Neural progenitor cell (in vitro differentiated cells): Measurements from ENCODE around the gene PDAP1. TPM values are rescaled to one million over a fixed set of nuclear protein-coding genes. Genes with fewer than 3 reads are reported as not detected.
"Not testable (repeated sequence)": the region's sequence is repeated elsewhere in the genome, so short reads cannot be mapped to it uniquely, and the experiment has no call there.

Experiments
- DNase-seq: peaks from one replicate; pipeline ENCODE4 v3.0.0-alpha.2; 2016; ENCODE audit warnings: low spot score
- H2AFZ ChIP-seq: fragments of 200-600 bp; sonication (generic); replicated peaks from 2 replicates; pipeline ENCODE4 v1.6.1; 2016; ENCODE audit warnings: antibody characterized with exemption
- H3F3A ChIP-seq: fragments of 200-600 bp; sonication (generic); 2 replicates; pipeline ENCODE4 v1.6.1; 2016; ENCODE audit warnings: antibody characterized with exemption, low read depth
- H3K27ac ChIP-seq: fragments of 200-600 bp; sonication (generic); 2 replicates; pipeline ENCODE4 v1.5.1; 2016; ENCODE audit warnings: mild to moderate bottlenecking
- H3K27me3 ChIP-seq: fragments of 200-600 bp; sonication (generic); 2 replicates; pipeline ENCODE4 v1.6.1; 2016; ENCODE audit warnings: mild to moderate bottlenecking, moderate library complexity
- H3K36me3 ChIP-seq: fragments of 200-600 bp; sonication (generic); 2 replicates; pipeline ENCODE4 v1.5.1; 2016
- H3K4me1 ChIP-seq: fragments of 200-600 bp; sonication (generic); 2 replicates; pipeline ENCODE4 v1.6.1; 2016; ENCODE audit warnings: mixed run types
- H3K4me2 ChIP-seq: fragments of 200-600 bp; sonication (generic); 2 replicates; pipeline ENCODE4 v1.6.1; 2016
- H3K4me3 ChIP-seq: fragments of 200-600 bp; sonication (generic); 2 replicates; pipeline ENCODE4 v1.5.1; 2016
- H3K79me2 ChIP-seq: fragments of 200-600 bp; sonication (generic); 2 replicates; pipeline ENCODE4 v1.6.1; 2016; ENCODE audit warnings: low read depth
- H3K9ac ChIP-seq: fragments of 200-600 bp; sonication (generic); 2 replicates; pipeline ENCODE4 v1.6.1; 2016
- H3K9me3 ChIP-seq: fragments of 200-600 bp; sonication (generic); 2 replicates; pipeline ENCODE4 v1.5.1; 2016; ENCODE audit warnings: low read depth
- H4K20me1 ChIP-seq: fragments of 200-600 bp; sonication (generic); 2 replicates; pipeline ENCODE4 v1.6.1; 2016; ENCODE audit warnings: low read depth
- H3K27ac Mint-ChIP-seq: 3 replicates; pipeline ENCODE4 v1.8.0; 2021; ENCODE audit warnings: mixed read lengths
- H3K27me3 Mint-ChIP-seq: 2 replicates; pipeline ENCODE4 v1.8.0; 2022; ENCODE audit warnings: low read depth, mild to moderate bottlenecking, inconsistent platforms, moderate library complexity, mixed read lengths; ENCODE audit not compliant: insufficient read depth
- H3K36me3 Mint-ChIP-seq: 3 replicates; pipeline ENCODE4 v1.8.0; 2021; ENCODE audit warnings: mixed read lengths
- H3K4me1 Mint-ChIP-seq: 3 replicates; pipeline ENCODE4 v1.8.0; 2021; ENCODE audit warnings: mixed read lengths
- H3K4me3 Mint-ChIP-seq: 3 replicates; pipeline ENCODE4 v1.8.0; 2021; ENCODE audit warnings: mild to moderate bottlenecking, moderate library complexity, mixed read lengths
- H3K9me3 Mint-ChIP-seq: 3 replicates; pipeline ENCODE4 v1.8.0; 2020; ENCODE audit warnings: mixed read lengths
- EZH2 ChIP-seq: fragments of 200-600 bp; sonication (generic); IDR thresholded peaks from 2 replicates; pipeline ENCODE4 v1.6.1; 2017; ENCODE audit warnings: antibody characterized with exemption, mild to moderate bottlenecking, moderate library complexity
- EZH2phosphoT487 ChIP-seq: fragments of 200-600 bp; sonication (generic); IDR thresholded peaks from 2 replicates; pipeline ENCODE4 v1.6.1; 2017; ENCODE audit warnings: antibody characterized with exemption
- total RNA-seq: library from RNA; depleted of rRNA; stranded (reverse); fragments of >200 nt; gene quantifications from 2 replicates; pipeline ENCODE4 v1.2.3, GENCODE V29; 2015; ENCODE audit warnings: low replicate concordance
- TF ChIP-seq, protein P1 (sequence below): fragments of 200-600 bp; sonication (generic); IDR thresholded peaks from 2 replicates; pipeline ENCODE4 v1.5.1; 2017; ENCODE audit warnings: antibody characterized with exemption, mild to moderate bottlenecking

The PDAP1 gene
- total RNA-seq, 1 donor from 2014 or later, result 136 TPM

DNA sequence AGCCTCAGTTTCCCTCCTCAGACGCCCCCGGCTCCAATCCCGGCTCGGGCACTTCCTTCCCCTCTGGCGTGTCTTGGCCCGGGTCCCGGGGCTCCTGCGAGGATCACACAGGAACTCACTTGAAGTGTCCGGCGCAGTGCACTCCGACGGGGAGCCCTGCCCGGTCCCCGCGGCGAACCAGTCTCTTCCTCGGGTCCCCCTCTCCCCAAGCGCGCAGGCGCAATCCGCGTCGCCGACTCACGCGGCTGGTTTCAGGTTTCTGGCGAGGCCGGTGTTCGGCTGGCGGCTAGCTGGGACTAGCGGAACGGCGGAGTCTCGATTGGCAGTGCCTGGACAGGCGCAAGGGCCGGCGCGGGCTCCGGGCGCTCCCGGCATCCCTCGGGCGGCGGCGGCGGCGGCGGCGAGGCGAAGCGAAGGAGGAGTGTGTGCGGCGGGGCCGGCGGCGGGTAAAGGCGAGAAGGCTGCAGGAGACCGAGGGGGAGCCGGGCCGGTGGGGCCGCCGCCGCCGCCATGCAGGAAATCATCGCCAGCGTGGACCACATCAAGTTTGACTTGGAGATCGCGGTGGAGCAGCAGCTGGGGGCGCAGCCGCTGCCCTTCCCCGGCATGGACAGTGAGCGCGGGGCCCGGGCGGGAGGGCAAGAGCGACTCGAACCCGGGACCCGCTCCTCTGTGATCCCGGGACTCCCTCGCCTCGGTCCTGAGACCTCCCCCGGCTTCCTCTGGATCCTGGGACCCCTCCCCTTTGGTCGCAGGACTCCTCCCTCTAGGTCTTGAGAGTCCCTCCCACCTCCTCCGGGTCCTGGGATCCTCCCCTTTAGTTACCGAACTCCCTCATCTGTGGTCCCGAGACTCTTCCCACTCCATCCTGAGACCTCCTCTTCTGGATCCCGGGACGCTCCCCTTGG is 30.4 kb upstream of the PDAP1 start, which contains the start of the genes CPSF4 and PTCD1:
Gene CPSF4 (plus strand): TSS at position 371 of the 908 bp plus-strand sequence. CDS start 140 bp downstream, at position 511.
Gene PTCD1 (minus strand): TSS at position 226 of the 908 bp plus-strand sequence. CDS start 3,556 bp downstream, outside the sequence.
- Mint-ChIP-seq H3K36me3 (peaks cover 14% of the 10 kb centered on the region), H3K9me3 (no peaks in the 10 kb centered on the region), H3K27me3 (peaks cover 10% of the 10 kb centered on the region), H3K27ac (peak within 1 kb of the TSS; percentile 83), H3K4me3 (peak within 1 kb of the TSS; percentile 99), H3K4me1 (peaks cover 20% of the 10 kb centered on the region)
- Histone ChIP-seq H3K4me2 (peak within 1 kb of the TSS; percentile 77), H3K9ac (peak within 1 kb of the TSS; percentile 90), H3K27me3 (no peaks in the 10 kb centered on the region), H3K79me2 (peaks cover 83% of the 10 kb centered on the region), H3K4me3 (peak within 1 kb of the TSS; percentile 90), H3K27ac (peak within 1 kb of the TSS; percentile 86), H3F3A (peaks cover 13% of the 10 kb centered on the region), H4K20me1 (peaks cover 32% of the 10 kb centered on the region), H2AFZ (peak within 1 kb of the TSS; percentile 80), H3K36me3 (peaks cover 6% of the 10 kb centered on the region), H3K4me1 (peaks cover 10% of the 10 kb centered on the region), H3K9me3 (no peaks in the 10 kb centered on the region)
- TF ChIP-seq EZH2phosphoT487 (no peak), EZH2 (no peak)
- TF ChIP-seq, protein P1, sequence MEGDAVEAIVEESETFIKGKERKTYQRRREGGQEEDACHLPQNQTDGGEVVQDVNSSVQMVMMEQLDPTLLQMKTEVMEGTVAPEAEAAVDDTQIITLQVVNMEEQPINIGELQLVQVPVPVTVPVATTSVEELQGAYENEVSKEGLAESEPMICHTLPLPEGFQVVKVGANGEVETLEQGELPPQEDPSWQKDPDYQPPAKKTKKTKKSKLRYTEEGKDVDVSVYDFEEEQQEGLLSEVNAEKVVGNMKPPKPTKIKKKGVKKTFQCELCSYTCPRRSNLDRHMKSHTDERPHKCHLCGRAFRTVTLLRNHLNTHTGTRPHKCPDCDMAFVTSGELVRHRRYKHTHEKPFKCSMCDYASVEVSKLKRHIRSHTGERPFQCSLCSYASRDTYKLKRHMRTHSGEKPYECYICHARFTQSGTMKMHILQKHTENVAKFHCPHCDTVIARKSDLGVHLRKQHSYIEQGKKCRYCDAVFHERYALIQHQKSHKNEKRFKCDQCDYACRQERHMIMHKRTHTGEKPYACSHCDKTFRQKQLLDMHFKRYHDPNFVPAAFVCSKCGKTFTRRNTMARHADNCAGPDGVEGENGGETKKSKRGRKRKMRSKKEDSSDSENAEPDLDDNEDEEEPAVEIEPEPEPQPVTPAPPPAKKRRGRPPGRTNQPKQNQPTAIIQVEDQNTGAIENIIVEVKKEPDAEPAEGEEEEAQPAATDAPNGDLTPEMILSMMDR, result no peak
- peak; percentile 100 for DNase-seq

DNA sequence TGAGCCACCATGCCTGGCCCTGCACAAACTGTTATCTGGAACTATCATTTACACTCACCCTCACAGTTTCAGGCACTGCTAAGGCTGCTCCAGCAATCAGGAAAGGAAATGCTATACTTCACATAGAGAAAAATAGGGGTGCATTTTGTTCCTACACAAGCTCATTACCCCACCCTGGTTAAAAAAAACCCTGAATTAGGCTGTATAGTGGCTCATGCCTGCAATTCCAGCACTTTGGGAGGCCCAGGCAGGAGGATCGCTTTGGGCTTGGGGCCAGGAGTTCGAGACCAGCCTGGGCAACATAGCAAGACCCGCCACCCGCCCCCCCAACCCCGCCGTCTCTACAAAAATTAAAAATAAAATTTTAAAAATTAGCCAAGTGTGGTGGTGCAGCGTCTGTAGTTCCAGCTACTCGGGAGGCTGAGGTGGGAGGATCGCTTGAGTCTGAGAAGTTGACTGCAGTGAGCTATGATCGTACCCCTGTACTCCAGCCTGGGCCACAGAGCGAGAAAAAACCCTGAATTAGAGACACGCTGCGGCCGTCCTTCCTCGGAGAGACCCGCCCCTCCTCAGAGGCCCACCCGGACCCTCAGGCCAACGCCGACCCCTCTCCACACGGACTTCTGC is 29.7 kb upstream of the PDAP1 start:
- H3K27me3 ChIP-seq, result no peaks in the 10 kb centered on the region
- peaks cover 11% of the 10 kb centered on the region for H3F3A ChIP-seq
- peaks cover 10% of the 10 kb centered on the region for H3K4me1 ChIP-seq
- H3K36me3 ChIP-seq, result peaks cover 4% of the 10 kb centered on the region
- Mint-ChIP-seq H3K36me3 (peaks cover 10% of the 10 kb centered on the region), H3K4me3 (peak overlapping the region; percentile 99), H3K9me3 (no peaks in the 10 kb centered on the region), H3K27me3 (peaks cover 10% of the 10 kb centered on the region), H3K4me1 (peaks cover 20% of the 10 kb centered on the region), H3K27ac (no peak overlapping the region)
- peaks cover 75% of the 10 kb centered on the region for H3K79me2 ChIP-seq
- peak overlapping the region; percentile 77 for H3K4me2 ChIP-seq
- TF ChIP-seq EZH2 (no peak), EZH2phosphoT487 (no peak)
- TF ChIP-seq, protein P1, result no peak
- H3K27ac ChIP-seq, result no peak overlapping the region
- peak overlapping the region; percentile 80 for H2AFZ ChIP-seq
- peak overlapping the region; percentile 72 for H3K9ac ChIP-seq
- DNase-seq, result no peak
- H3K4me3 ChIP-seq, result peak overlapping the region; percentile 90
- H3K9me3 ChIP-seq, result no peaks in the 10 kb centered on the region
- H4K20me1 ChIP-seq, result peaks cover 29% of the 10 kb centered on the region

DNA sequence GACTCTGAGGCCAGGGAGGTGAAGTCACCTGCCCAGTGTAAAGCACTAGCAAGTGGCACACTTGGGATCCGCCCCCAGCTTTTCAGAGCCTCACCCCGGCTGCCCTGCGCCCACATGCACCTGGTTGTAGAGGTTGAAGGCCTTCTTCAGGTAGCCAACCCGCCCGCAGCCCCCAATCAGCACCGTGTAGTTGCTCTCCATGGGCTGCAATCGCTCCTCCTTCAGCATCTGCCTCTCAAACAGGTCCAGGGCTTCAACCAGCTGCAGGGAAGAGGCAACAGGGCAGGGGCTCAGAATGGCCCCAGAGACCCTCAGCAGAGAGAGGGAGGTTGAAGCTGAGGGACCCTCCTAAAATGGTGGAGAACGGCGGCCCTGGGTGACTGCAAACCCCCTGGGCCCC is 24.8 kb upstream of the PDAP1 start:
- Histone ChIP-seq H4K20me1 (no peaks in the 10 kb centered on the region), H3K79me2 (peaks cover 31% of the 10 kb centered on the region), H3K4me2 (no peak overlapping the region), H3K36me3 (no peaks in the 10 kb centered on the region), H3F3A (no peaks in the 10 kb centered on the region), H3K9me3 (no peaks in the 10 kb centered on the region), H3K4me3 (no peak overlapping the region), H3K27me3 (no peaks in the 10 kb centered on the region), H2AFZ (no peak overlapping the region), H3K27ac (no peak overlapping the region), H3K9ac (no peak overlapping the region), H3K4me1 (peaks cover 3% of the 10 kb centered on the region)
- Mint-ChIP-seq H3K9me3 (no peaks in the 10 kb centered on the region), H3K36me3 (peaks cover 7% of the 10 kb centered on the region), H3K4me1 (peaks cover 4% of the 10 kb centered on the region), H3K27me3 (peaks cover 5% of the 10 kb centered on the region), H3K4me3 (no peak overlapping the region), H3K27ac (no peak overlapping the region)
- TF ChIP-seq EZH2phosphoT487, result no peak
- no peak for TF ChIP-seq EZH2
- TF ChIP-seq, protein P1, result no peak
- no peak for DNase-seq

DNA sequence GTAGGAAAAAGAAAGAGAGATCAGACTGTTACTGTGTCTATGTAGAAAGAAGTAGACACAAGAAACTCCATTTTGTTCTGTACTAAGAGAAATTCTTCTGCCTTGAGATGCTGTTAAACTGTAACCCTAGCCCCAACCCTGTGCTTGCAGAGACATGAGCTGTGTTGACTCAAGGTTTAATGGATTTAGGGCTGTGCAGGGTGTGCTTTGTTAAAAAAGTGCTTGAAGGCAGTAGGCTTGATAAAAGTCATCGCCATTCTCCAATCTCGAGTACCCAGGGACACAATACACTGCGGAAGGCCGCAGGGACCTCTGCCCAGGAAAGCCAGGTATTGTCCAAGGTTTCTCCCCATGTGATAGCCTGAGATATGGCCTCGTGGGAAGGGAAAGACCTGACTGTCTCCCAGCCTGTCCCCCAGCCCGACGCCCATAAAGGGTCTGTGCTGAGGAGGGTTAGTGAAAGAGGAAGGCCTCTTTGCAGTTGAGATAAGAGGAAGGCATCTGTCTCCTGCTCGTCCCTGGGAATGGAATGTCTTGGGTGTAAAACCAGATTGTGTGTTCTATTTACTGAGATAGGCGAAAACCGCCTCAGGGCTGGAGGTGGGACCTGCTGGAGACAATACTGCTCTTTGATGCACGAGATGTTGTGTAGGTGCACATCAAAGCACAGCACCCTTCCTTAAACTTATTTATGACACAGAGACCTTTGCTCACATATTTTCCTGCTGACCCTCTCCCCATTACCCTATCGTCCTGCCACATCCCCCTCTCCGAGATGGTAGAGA is 23.6 kb upstream of the PDAP1 start:
- H3K79me2 ChIP-seq, result peaks cover 18% of the 10 kb centered on the region
- H3K27ac ChIP-seq, H3F3A ChIP-seq, H3K9ac ChIP-seq, H3K9me3 ChIP-seq, H3K4me1 Mint-ChIP-seq, H3K4me1 ChIP-seq, H3K27me3 ChIP-seq, H3K27me3 Mint-ChIP-seq, H3K36me3 Mint-ChIP-seq, H2AFZ ChIP-seq, H3K4me2 ChIP-seq, H3K27ac Mint-ChIP-seq, H3K9me3 Mint-ChIP-seq, H4K20me1 ChIP-seq, H3K36me3 ChIP-seq, DNase-seq, H3K4me3 ChIP-seq: not testable (repeated sequence)
- H3K4me3 Mint-ChIP-seq, result peak overlapping the region; percentile 24
